GM18907 (cell line): Measurements from ENCODE around the gene RTTN.

Source experiments
- ATAC-seq: cut with Tn5 transposase; IDR thresholded peaks from one replicate; pipeline ENCODE4 v1.9.1; 2021; ENCODE audit warnings: mild to moderate bottlenecking, moderate library complexity; ENCODE audit not compliant: unreplicated experiment

Gene RTTN

GRCh38 chr18:69953191-69953590 is 252.3 kb downstream of the RTTN start:
- ATAC-seq, result no peak
